Ishikawa (cell line): ENCODE data around the gene SUPT16H.

Experiments used
- CEBPB ChIP-seq: IDR thresholded peaks from 2 replicates; pipeline ENCODE4 v1.6.1; 2012
- CREB1 ChIP-seq: IDR thresholded peaks from 2 replicates; pipeline ENCODE4 v1.6.1; 2012; ENCODE audit warnings: low read depth
- EGR1 ChIP-seq: IDR thresholded peaks from 2 replicates; pipeline ENCODE4 v1.6.1; 2012
- EP300 ChIP-seq: IDR thresholded peaks from 2 replicates; pipeline ENCODE4 v1.6.1; 2012; ENCODE audit warnings: borderline replicate concordance
- FOXM1 ChIP-seq: IDR thresholded peaks from 2 replicates; pipeline ENCODE4 v1.6.1; 2012; ENCODE audit warnings: low read depth, borderline replicate concordance
- MAX ChIP-seq: IDR thresholded peaks from 2 replicates; pipeline ENCODE4 v1.6.1; 2012
- NFIC ChIP-seq: IDR thresholded peaks from 2 replicates; pipeline ENCODE4 v1.6.1; 2012
- RAD21 ChIP-seq: IDR thresholded peaks from 2 replicates; pipeline ENCODE4 v1.6.1; 2012; ENCODE audit warnings: low read depth
- TAF1 ChIP-seq: IDR thresholded peaks from 2 replicates; pipeline ENCODE4 v1.6.1; 2012; ENCODE audit warnings: low read depth, mild to moderate bottlenecking
- TCF12 ChIP-seq: IDR thresholded peaks from 2 replicates; pipeline ENCODE4 v1.6.1; 2012; ENCODE audit warnings: low read depth
- TEAD4 ChIP-seq: IDR thresholded peaks from 2 replicates; pipeline ENCODE4 v1.6.1; 2012
- YY1 ChIP-seq: IDR thresholded peaks from 2 replicates; pipeline ENCODE4 v1.6.1; 2012; ENCODE audit warnings: low read depth
- ZBTB7A ChIP-seq: IDR thresholded peaks from 2 replicates; pipeline ENCODE4 v1.6.1; 2012; ENCODE audit warnings: low read depth
- TF ChIP-seq, protein P1 (sequence below): IDR thresholded peaks from 2 replicates; pipeline ENCODE4 v1.6.1; 2012
- TF ChIP-seq, protein P2 (sequence below): IDR thresholded peaks from 2 replicates; pipeline ENCODE4 v1.6.1; 2012; ENCODE audit warnings: low read depth, mild to moderate bottlenecking

The SUPT16H gene

DNA sequence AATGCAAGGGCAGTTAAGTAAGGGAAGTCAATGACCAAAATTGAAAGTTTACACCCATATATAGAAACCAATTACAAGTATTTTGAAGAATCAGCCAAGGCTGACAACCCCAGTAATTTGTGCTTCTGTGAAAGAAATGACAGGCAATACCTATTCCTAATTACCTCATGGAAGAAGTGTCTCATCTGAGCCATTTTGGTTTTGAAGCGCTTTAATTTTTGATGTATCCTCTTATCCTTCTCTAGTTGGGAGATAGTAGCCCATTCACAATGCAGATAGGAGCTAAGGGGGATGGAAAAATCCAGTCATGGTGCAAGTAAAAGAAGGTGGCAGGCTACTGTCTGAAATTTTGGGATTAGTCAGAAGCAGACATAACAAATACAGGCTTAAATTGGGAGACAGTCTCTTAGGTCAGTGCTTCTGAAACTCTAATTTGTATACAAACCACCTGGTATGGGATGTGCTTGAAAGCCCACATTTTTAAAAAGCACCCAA, 30.4 kb upstream of the SUPT16H start:
- TF ChIP-seq NFIC (no peak), ZBTB7A (no peak)

GRCh38 chr14:21408147-21408546, 24.3 kb upstream of the SUPT16H start:
- TF ChIP-seq EP300 = no peak
- TF ChIP-seq TEAD4 = peak; percentile 25; the same call in 1 of the 2 replicates

DNA sequence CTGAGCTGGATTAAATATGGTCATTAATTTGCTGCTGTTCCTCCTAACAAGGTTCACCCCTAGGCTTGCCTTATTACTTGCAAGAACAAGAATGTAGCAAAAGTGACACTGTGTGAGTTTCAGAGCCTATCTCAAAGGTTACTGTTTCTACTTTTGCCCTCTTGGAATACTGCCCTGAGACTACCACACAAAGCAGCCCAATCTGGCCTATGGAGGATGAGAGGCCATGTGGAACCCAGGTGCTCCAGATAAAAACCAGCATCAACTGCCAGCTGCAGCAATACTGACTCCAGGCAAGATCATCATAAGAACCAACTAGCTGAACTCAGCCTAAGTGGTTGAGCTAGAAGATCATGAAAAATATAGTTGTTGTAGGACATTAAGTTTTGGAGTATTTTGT, 22.4 kb upstream of the SUPT16H start:
- TF ChIP-seq TAF1 = no peak
- no peak for TF ChIP-seq CEBPB
- TF ChIP-seq, protein P1, sequence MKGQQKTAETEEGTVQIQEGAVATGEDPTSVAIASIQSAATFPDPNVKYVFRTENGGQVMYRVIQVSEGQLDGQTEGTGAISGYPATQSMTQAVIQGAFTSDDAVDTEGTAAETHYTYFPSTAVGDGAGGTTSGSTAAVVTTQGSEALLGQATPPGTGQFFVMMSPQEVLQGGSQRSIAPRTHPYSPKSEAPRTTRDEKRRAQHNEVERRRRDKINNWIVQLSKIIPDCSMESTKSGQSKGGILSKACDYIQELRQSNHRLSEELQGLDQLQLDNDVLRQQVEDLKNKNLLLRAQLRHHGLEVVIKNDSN = no peak
- TF ChIP-seq RAD21 = no peak

GRCh38 chr14:21405097-21405496, 21.3 kb upstream of the SUPT16H start:
- TF ChIP-seq, protein P2, sequence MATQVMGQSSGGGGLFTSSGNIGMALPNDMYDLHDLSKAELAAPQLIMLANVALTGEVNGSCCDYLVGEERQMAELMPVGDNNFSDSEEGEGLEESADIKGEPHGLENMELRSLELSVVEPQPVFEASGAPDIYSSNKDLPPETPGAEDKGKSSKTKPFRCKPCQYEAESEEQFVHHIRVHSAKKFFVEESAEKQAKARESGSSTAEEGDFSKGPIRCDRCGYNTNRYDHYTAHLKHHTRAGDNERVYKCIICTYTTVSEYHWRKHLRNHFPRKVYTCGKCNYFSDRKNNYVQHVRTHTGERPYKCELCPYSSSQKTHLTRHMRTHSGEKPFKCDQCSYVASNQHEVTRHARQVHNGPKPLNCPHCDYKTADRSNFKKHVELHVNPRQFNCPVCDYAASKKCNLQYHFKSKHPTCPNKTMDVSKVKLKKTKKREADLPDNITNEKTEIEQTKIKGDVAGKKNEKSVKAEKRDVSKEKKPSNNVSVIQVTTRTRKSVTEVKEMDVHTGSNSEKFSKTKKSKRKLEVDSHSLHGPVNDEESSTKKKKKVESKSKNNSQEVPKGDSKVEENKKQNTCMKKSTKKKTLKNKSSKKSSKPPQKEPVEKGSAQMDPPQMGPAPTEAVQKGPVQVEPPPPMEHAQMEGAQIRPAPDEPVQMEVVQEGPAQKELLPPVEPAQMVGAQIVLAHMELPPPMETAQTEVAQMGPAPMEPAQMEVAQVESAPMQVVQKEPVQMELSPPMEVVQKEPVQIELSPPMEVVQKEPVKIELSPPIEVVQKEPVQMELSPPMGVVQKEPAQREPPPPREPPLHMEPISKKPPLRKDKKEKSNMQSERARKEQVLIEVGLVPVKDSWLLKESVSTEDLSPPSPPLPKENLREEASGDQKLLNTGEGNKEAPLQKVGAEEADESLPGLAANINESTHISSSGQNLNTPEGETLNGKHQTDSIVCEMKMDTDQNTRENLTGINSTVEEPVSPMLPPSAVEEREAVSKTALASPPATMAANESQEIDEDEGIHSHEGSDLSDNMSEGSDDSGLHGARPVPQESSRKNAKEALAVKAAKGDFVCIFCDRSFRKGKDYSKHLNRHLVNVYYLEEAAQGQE = no peak
- TF ChIP-seq RAD21 (no peak), NFIC (peak; percentile 59), TEAD4 (peak; percentile 55), CEBPB (peak; percentile 99), EP300 (peak; percentile 66; the same call in 1 of the 2 replicates), YY1 (no peak), TCF12 (peak; percentile 43; the same call in 1 of the 2 replicates), CREB1 (no peak)

GRCh38 chr14:21399311-21399870, 15.6 kb upstream of the SUPT16H start:
- TF ChIP-seq, protein P1 = no peak
- TF ChIP-seq CEBPB = no peak
- no peak for TF ChIP-seq ZBTB7A
- no peak for TF ChIP-seq RAD21
- TF ChIP-seq TCF12 = no peak
- no peak for TF ChIP-seq MAX
- TF ChIP-seq EGR1 = no peak
- no peak for TF ChIP-seq NFIC

GRCh38 chr14:21398901-21399300, 15.1 kb upstream of the SUPT16H start:
- TF ChIP-seq TAF1 (no peak), MAX (no peak), RAD21 (no peak)

GRCh38 chr14:21395450-21395849, 11.6 kb upstream of the SUPT16H start:
- TF ChIP-seq, protein P2 = no peak
- no peak for TF ChIP-seq RAD21
- no peak for TF ChIP-seq FOXM1
- TF ChIP-seq MAX = no peak
